NAMALWA (cell line): ENCODE measurements around the gene COX5A.
A peak's percentile ranks its signal among the peaks of the same experiment; 100 is the strongest.
"Not testable (repeated sequence)": the region's sequence is repeated elsewhere in the genome, so short reads cannot be mapped to it uniquely, and the experiment has no call there.

Experiments
- DNase-seq: peaks from one replicate; pipeline ENCODE4 v3.0.0-alpha.2; 2015; ENCODE audit warnings: low spot score

Gene COX5A

DNA sequence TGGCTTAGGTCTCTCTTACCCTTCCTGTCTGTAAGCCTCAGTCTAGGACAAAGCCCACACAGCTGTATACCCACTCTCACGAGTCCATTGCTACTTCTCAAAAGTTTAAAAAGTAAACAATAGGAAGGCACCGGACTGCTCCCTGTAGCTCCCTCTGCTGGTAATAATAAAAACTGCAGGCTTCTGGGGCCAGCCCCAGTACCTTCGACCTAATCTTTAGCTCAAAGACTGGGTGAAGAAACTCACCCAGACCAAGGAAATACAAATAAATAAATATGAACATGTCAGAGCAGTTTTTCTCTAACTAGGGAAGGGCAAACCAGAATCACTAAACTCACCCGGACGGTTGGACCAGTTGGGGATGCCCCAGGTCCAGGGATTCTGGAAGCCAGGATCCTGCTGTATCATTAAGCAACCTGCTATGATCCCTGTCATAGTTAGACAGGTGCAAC, 36.2 kb downstream of the COX5A start:
- peak; percentile 84 for DNase-seq

GRCh38 chr15:74897300-74897701, 40.6 kb downstream of the COX5A start:
- no peak for DNase-seq

DNA sequence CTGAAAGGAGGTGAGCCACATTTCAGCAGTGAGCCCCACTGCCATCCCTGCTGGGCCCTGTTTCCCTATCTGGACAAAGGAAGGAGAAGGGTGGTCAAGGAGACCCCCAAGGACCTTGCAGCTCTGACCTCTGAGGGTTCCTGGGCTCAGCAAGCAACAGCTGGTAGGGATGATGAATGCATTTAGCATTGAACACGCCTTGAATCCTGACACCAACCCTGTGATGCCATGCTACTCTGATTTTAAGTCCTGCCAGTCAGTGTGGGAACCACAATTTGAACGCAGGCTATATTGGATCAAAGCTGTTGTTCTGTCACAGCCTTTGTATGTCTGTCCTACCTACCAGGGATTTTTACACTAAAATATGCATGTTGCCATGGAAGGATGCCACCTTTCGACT, 41.6 kb downstream of the COX5A start:
- no peak for DNase-seq

DNA sequence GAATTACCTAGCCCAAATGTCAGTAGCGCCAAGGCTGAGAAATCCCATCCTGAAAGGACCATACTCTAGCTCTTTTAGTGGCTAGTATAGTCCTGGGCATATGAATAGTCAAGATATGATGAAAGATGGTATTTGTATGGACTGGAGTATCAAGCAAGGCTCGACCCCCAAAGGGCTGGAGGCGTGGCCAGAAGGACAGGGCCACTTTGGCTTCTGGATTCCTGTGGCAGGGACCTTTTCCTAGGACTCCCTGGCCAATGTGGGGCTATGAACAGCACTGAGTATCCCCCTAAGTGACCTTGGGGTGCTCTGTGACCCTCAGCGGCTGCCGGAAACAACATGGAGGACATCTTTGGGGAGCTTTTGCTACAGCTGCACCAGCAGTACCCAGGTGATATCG, 42.0 kb downstream of the COX5A start:
- DNase-seq: no peak

- DNase-seq: not testable (repeated sequence)
Observed at GRCh38 chr15:74894383-74894782, 43.5 kb downstream of the COX5A start.

- DNase-seq: no peak
Observed at GRCh38 chr15:74893627-74894026, 44.2 kb downstream of the COX5A start.

- no peak for DNase-seq
Observed at GRCh38 chr15:74892931-74893330, 44.9 kb downstream of the COX5A start.

GRCh38 chr15:74892313-74892712, 45.6 kb downstream of the COX5A start:
- DNase-seq: no peak

DNA sequence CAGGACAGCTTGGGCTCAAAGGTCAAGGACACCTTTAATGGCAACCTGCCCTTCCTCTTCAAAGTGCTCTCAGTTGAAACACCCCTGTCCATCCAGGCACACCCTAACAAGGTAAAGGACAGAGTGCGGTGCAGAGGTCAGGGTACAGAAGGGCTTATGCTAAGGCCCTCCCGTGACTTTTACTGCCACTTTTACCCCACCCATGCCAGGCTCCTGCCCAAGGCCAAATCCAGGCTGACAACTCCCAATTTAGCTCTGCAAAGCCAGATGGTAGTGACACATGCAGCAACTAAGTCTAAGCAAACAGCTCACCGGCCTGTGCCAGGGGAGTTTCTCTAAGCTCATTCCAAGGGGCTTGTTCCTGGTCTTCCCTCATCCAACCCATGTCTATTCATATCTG, 46.4 kb downstream of the COX5A start:
- no peak for DNase-seq

- DNase-seq: no peak
Observed at GRCh38 chr15:74890665-74890960, 47.3 kb downstream of the COX5A start.

DNA sequence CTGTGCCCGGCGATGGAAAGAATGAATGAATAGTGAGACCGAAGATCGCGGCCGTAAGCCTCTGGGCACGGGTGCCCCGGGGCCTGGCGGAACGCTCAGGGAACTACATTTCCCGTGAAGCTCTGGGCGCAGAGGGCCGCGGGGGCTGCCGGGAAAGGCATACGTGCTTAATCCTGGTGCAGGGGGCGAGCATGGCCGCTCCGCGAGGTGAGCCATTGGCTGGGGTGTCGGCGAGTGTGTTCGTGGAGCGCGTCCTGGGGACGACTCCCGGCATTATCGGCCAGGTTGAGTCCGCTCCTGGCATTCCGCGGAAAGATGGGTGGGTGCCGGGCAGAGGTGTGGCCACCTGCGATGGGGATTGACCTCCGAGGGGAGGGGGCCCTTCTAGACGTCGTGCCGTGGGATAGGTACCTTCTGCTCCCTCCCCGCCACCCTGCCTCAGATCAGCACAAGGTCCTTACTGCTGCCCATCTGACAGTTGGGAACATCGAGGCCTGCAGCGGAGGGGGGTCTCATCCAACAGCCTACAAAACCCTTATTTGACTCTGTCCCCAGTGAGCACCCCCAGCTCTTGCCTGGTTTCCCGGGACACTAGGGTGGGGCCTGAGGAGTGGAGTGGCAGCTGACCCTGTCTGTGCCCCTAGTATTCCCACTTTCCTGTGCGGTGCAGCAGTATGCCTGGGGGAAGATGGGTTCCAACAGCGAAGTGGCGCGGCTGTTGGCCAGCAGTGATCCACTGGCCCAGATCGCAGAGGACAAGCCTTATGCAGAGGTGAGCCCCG, 47.8 kb downstream of the COX5A start, which contains the start of gene MPI:
MPI (plus strand) TSS at position 160 of the 782 bp plus-strand sequence; CDS start at position 192, 32 bp downstream.
- DNase-seq: peak; percentile 92

DNA sequence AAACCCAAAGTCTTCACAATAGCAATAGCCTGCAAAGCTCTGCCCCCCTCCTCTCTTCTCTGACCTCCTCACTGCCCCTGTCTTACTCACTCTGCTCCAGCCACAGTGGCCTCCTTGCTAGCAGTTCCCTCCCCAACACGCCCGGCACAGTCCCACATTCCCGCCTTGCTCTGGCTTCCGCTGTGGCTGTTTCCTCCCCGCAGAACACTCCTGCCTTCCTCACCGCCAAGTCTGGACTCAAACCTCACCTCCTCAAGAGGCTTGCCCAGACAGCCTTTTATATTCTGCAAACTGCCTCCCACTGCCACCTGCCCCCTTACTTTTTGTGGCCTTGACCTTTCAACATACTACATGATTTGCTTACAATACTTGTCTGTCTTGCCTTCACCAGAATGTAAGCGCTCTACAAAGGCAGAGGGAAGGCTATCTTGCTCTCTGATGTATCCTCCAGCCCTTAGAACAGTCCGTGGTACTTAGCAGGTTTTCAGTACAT, 48.4 kb downstream of the COX5A start:
- DNase-seq: no peak

DNA sequence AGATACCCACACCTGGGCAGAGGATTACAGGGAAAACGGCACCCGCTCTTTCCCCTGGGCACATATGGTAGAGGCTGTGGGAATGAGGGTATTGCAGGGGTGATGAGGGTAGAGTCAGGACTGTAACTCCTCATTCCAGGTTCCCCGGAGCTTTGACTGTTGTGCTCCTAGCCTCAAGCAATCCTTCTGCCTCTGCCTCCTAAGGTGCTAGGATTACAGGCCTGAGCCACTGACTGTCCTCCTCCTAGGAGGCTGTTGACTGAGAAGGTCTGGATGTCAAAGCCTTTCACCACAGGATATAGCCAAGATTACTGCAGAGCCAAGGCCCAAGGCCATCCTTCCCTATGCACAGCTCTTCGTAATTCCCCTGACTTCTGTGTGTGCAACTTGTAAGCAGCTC, 49.2 kb downstream of the COX5A start:
- DNase-seq: no peak

DNA sequence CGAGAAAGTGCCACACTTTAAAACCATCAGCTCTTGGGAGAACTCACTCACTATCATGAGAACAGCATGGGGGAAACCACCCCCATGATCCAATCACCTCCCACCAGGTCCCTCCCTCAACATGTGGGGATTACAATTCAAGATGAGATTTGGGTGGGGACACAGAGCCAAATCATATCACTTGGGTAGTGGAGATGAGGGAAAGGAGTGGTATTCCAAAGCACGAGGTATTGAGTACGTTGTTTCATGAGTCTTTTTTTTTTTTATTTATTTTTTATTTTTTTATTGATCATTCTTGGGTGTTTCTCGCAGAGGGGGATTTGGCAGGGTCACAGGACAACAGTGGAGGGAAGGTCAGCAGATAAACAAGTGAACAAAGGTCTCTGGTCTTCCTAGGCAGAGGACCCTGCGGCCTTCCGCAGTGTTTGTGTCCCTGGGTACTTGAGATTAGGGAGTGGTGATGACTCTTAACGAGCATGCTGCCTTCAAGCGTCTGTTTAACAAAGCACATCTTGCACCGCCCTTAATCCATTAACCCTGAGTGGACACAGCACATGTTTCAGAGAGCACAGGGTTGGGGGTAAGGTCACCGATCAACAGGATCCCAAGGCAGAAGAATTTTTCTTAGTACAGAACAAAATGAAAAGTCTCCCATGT, 50.2 kb downstream of the COX5A start:
- not testable (repeated sequence) for DNase-seq

- DNase-seq: no peak
Observed at GRCh38 chr15:74885461-74885860, 52.4 kb downstream of the COX5A start.

DNA sequence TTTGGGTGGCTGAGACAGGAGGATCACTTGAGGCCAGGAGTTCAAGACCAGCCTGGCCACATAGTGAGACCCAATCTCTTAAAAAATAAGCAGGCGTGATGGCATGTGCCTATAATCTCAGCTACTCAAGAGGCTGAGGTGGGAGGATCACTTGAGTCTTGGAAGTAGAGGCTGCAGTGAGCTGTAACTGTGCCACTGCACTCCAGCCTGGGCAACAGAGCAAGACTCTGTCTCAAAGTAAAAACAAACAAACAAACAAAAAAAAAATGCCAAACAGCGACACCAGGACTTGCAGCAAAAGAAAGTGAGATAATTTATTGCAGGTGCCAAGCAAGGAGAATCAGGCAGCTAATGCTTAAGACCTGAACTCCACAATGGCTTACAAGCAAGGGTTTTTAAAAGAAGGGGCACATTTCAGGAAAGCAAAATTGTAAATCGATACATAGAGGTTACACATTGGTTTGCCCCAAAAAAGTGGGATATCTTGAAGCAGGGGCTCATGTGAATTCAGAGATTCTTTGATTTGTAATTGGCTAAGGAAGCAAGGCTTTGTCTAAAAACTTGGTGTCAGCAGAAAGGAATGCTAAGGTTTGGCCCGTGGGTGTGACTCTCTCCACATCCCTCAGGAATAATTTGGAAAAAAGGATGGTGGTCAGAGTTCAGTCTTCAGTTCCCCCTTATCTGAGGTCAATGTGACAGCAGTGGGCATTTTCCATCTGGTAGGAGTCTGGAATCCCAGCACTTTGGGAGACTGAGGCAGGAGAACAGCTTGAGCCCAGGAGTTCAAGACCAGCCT, 53.2 kb downstream of the COX5A start:
- DNase-seq: no peak

DNA sequence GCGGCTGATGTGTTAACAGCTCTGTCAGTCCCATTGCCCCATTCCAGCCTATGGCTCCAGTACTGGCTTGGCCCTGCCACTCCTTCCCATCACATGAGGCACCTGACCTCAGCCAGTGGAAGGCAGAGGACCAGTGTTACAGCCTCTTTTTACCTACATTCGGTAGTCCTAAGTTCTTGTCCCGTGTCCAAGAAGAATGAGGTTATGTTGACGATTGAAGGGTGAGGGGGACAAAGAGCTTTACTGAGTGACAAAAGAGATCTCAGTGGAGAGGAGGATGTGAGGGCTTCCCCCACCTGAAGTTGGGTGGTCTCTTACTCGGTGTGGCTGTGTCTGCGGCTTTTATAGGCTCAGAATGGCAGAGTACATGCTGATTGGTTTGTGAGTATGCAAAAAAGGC, 55.3 kb downstream of the COX5A start:
- DNase-seq: no peak

DNA sequence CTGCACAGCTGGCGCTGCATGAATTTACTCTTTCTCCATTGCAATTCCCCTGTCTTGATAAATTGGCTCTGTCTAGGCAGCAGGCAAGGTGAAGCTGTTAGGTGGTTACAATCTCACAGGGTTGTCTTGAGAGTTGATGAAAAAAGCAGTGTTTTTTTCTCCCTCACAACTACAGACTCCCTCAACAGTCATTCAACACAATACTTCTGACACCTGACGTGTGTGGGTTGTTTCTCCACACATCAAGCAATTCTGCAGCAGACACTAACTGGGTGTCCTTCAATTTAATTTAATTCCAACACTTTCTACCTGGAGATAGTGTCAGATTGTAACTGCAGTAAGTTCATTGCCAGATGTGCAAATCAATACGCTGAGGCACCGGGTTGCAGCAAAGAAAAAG, 59.6 kb downstream of the COX5A start:
- DNase-seq: no peak

- peak; percentile 55 for DNase-seq
Observed at GRCh38 chr15:74873756-74874424, 64.0 kb downstream of the COX5A start.

DNA sequence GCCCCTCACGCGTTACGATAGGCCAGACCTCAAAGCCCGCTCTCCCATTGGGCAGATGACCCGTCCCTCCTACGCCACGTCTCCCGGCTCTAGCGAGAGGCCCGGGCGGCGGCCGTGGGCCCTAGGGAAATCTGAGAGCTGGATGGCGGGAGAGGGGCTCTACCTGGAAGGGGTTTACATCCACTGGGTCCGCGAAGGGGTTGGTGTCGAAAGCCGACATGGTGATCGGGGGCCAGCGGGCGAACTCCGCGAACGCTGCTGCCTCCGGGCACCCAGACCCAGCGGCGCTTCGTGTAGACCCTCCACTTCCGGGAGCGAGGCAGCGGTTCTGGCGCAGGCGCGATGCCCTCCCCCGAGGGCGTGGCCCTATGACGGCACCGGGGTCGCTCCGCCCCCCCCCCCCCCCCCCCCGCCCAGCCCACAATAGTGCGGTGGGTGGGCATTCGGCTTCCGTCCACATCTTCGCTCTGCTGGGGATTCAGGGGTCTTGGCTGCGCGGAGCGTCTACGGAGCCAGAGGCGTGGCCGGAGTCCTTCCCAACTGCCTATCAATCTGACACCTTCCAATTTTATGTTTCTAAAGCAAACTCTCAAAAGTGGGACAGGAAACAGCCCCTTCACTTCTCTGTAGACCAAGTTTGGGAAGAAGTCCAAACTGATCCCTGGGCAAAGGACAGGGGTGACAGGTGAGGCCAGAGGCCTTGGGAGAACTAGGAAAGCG, 64.7 kb downstream of the COX5A start, which contains the start of gene SCAMP2:
SCAMP2 (minus strand) TSS at position 330 of the 720 bp plus-strand sequence; CDS start at position 220, 110 bp downstream.
- DNase-seq: peak; percentile 96

DNA sequence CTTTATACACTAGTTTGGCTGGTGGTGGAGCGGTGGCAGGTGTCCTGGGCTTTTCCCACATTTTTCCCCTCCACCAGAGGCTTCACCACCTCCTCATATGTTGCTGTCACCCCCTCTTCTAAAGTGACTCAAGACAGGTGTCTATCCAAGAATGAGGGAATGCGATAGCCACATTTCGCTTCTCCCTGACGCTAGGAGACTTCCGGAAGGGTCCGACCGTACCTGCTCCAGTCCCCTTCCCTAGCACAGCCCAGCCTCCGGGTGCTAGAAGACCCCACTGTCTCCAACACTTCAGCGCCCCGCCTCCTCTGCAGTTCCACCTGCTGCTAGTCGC, 65.2 kb downstream of the COX5A start:
- DNase-seq: no peak
